ENCODE measurements around the gene NCOR1.
A peak's percentile ranks its signal among the peaks of the same experiment; 100 is the strongest.

Gene NCOR1

DNA sequence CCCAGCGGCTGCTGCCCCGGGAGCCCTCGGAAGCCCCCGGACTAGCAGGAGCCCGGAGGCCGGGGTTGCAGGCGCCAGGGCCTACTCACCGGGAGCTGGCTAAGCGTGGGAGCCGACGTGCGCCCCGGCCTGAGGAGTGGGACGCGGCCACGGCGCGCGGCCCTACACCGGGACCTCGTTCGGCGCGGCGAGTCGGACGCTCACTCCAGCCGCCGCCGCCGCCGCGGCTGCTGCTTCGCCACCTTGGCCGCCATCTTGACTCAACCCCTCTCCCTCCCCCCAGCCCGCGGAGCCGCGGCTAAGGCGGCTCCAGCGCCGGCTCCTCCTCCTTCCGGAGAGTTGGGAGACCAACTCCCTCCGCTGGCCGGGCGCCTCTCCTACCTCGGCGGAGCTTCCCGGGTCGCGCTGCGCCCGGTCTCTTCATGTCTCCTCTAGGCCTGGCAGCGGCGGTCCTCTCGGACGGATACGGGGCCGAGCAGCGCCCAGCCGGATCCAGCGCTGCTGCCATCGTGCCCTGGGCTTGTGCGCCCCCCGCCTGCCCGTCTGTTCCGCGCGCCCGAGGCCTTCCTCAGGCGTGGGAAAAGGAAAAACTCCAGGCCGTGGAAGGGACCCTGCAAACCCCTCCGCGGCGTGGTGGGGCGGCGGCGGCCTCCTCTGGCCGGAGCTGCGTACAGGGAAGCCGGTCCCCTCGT is at the start of gene NCOR1:
Gene NCOR1 (minus strand): TSS at position 262 of the 692 bp plus-strand sequence. CDS start 20,965 bp downstream, outside the sequence.
- no peak for TF ChIP-seq EZH2phosphoT487 (conservative IDR thresholded peaks at IDR 0.05; ENCODE audit: low read length)
- TF ChIP-seq, protein P1, sequence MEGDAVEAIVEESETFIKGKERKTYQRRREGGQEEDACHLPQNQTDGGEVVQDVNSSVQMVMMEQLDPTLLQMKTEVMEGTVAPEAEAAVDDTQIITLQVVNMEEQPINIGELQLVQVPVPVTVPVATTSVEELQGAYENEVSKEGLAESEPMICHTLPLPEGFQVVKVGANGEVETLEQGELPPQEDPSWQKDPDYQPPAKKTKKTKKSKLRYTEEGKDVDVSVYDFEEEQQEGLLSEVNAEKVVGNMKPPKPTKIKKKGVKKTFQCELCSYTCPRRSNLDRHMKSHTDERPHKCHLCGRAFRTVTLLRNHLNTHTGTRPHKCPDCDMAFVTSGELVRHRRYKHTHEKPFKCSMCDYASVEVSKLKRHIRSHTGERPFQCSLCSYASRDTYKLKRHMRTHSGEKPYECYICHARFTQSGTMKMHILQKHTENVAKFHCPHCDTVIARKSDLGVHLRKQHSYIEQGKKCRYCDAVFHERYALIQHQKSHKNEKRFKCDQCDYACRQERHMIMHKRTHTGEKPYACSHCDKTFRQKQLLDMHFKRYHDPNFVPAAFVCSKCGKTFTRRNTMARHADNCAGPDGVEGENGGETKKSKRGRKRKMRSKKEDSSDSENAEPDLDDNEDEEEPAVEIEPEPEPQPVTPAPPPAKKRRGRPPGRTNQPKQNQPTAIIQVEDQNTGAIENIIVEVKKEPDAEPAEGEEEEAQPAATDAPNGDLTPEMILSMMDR (IDR thresholded peaks at IDR 0.05; ENCODE audit: insufficient read depth, low read length, poor library complexity, severe bottlenecking): no peak
- peak within 1 kb of the TSS; percentile 78 for H3K27ac ChIP-seq (ENCODE audit: low read depth, low read length)
- H3K4me3 ChIP-seq (ENCODE audit: insufficient read depth, low read length, poor library complexity, severe bottlenecking): peak within 1 kb of the TSS; percentile 75
- H3K36me3 ChIP-seq (ENCODE audit: low read length): no peaks in the 10 kb centered on the region
- peaks cover 5% of the 10 kb centered on the region; the same call in 1 of the 2 replicates for H4K20me1 ChIP-seq (ENCODE audit: low read depth, low read length)
- H3K9me3 ChIP-seq (ENCODE audit: insufficient read depth, low read length): no peaks in the 10 kb centered on the region
- H2AFZ ChIP-seq (ENCODE audit: low read depth, low read length, severe bottlenecking): peak within 1 kb of the TSS; percentile 77
- peaks cover 24% of the 10 kb centered on the region; the same call in 1 of the 2 replicates for H3F3A ChIP-seq (ENCODE audit: insufficient read depth)
- peak within 1 kb of the TSS; percentile 76 for H3K4me2 ChIP-seq (ENCODE audit: low read depth, low read length, poor library complexity, severe bottlenecking)
- H3K9me2 ChIP-seq (replicated peaks; ENCODE audit: insufficient read depth, low read length): no peaks in the 10 kb centered on the region
- H3K27me3 ChIP-seq (ENCODE audit: low read length): no peaks in the 10 kb centered on the region
- peaks cover 89% of the 10 kb centered on the region for H3K79me2 ChIP-seq (ENCODE audit: insufficient read depth, low read length)
- peak within 1 kb of the TSS; percentile 87 for H3K9ac ChIP-seq (ENCODE audit: low read length)

DNA sequence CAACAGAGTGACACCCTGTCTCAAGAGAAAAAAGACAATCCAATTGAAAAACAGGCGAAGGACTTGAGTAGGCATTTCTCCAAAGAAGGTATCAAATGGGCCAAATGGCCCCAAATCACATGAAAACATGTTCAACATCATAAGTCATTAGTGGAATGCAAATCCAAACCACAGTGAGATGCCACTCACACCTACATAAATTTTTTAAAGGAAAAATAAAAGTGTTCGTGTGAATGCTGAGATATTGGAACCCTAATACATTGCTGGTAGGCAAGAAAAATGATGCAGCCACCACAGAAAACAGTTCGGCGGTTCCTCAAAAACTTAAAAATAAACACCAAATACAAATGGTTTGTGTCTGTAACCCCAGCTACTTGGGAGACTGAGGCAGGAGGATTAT is 46.9 kb upstream of the NCOR1 start:
- H4K20me1 ChIP-seq (ENCODE audit: low read depth, low read length): no peaks in the 10 kb centered on the region
- H2AFZ ChIP-seq (ENCODE audit: low read depth, low read length, severe bottlenecking): no peak overlapping the region

DNA sequence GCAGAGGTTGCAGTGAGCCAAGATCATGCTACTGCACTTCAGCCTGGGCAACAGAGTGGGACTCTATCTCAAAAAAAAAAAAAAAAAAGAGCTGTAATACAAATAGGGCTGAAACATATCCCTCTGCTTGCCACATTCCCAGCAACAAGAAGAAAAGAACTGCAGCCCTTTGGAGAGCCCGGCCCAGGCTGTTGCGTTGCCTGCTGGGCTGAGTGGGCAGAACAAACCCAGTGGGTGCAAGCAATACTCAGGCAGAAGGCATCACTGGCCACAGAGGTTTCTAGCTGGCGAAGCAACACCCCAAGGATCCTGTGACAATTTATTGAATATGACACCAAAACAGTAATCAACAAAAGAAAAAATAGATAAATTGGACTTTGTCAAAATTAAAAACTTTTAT is 45.7 kb upstream of the NCOR1 start:
- H3K9me2 ChIP-seq (replicated peaks; ENCODE audit: insufficient read depth, low read length): no peaks in the 10 kb centered on the region
- H2AFZ ChIP-seq (ENCODE audit: low read depth, low read length, severe bottlenecking): no peak overlapping the region
- H3K36me3 ChIP-seq (ENCODE audit: low read length): 0 out of 2 replicates have a peak, but pooled peaks cover 4% of the 10 kb centered on the region
- no peak overlapping the region for H3K27ac ChIP-seq (ENCODE audit: low read depth, low read length)
- no peaks in the 10 kb centered on the region for H4K20me1 ChIP-seq (ENCODE audit: low read depth, low read length)
- H3K9ac ChIP-seq (ENCODE audit: low read length): no peak overlapping the region
- no peaks in the 10 kb centered on the region for H3K79me2 ChIP-seq (ENCODE audit: insufficient read depth, low read length)
- no peak overlapping the region for H3K4me2 ChIP-seq (ENCODE audit: low read depth, low read length, poor library complexity, severe bottlenecking)
- no peak overlapping the region for H3K4me3 ChIP-seq (ENCODE audit: insufficient read depth, low read length, poor library complexity, severe bottlenecking)
- TF ChIP-seq, protein P1 (IDR thresholded peaks at IDR 0.05; ENCODE audit: insufficient read depth, low read length, poor library complexity, severe bottlenecking): no peak
- no peak for TF ChIP-seq EZH2phosphoT487 (conservative IDR thresholded peaks at IDR 0.05; ENCODE audit: low read length)
- H3K9me3 ChIP-seq (ENCODE audit: insufficient read depth, low read length): peaks cover 11% of the 10 kb centered on the region; the same call in 1 of the 2 replicates
- H3K27me3 ChIP-seq (ENCODE audit: low read length): no peaks in the 10 kb centered on the region
- no peaks in the 10 kb centered on the region for H3F3A ChIP-seq (ENCODE audit: insufficient read depth)

More for the DNA sequence above, 46.9 kb upstream of the NCOR1 start:
- Histone ChIP-seq H3F3A (ENCODE audit: insufficient read depth) (no peaks in the 10 kb centered on the region), H3K36me3 (ENCODE audit: low read length) (0 out of 2 replicates have a peak, but pooled peaks cover 4% of the 10 kb centered on the region), H3K9ac (ENCODE audit: low read length) (no peak overlapping the region), H3K79me2 (ENCODE audit: insufficient read depth, low read length) (no peaks in the 10 kb centered on the region), H3K4me3 (ENCODE audit: insufficient read depth, low read length, poor library complexity, severe bottlenecking) (no peak overlapping the region), H3K27me3 (ENCODE audit: low read length) (no peaks in the 10 kb centered on the region), H3K9me2 (replicated peaks; ENCODE audit: insufficient read depth, low read length) (no peaks in the 10 kb centered on the region), H3K4me2 (ENCODE audit: low read depth, low read length, poor library complexity, severe bottlenecking) (no peak overlapping the region), H3K27ac (ENCODE audit: low read depth, low read length) (no peak overlapping the region), H3K9me3 (ENCODE audit: insufficient read depth, low read length) (peaks cover 11% of the 10 kb centered on the region; the same call in 1 of the 2 replicates)
- no peak for TF ChIP-seq EZH2phosphoT487 (conservative IDR thresholded peaks at IDR 0.05; ENCODE audit: low read length)
- TF ChIP-seq, protein P1 (IDR thresholded peaks at IDR 0.05; ENCODE audit: insufficient read depth, low read length, poor library complexity, severe bottlenecking): no peak
